HG02610 (cell line): ENCODE measurements around the gene RHOG.
"Not testable (repeated sequence)": the region's sequence is repeated elsewhere in the genome, so short reads cannot be mapped to it uniquely, and the experiment has no call there.

Source experiments
- ATAC-seq: cut with Tn5 transposase; IDR thresholded peaks from one replicate; pipeline ENCODE4 v1.9.1; 2021; ENCODE audit warnings: mild to moderate bottlenecking, moderate library complexity; ENCODE audit not compliant: unreplicated experiment

The RHOG gene

DNA sequence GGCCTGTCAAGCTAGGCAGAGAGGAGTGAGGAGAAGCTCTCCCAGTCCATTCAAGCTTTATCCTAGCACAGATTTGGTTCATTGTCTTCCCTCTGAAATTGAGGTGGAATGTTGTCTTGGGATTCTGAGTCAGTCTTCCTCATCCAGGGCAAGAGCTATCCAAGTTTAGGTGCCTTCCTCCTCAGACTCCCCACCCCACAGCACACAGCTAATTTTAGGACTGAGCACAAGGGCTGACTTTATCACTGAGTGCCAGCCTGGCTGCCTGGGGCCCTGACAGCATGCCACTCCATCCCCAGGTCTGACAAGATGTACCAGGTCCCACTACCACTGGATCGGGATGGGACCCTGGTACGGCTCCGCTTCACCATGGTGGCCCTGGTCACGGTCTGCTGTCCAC, 29.8 kb downstream of the RHOG start:
- ATAC-seq = no peak

DNA sequence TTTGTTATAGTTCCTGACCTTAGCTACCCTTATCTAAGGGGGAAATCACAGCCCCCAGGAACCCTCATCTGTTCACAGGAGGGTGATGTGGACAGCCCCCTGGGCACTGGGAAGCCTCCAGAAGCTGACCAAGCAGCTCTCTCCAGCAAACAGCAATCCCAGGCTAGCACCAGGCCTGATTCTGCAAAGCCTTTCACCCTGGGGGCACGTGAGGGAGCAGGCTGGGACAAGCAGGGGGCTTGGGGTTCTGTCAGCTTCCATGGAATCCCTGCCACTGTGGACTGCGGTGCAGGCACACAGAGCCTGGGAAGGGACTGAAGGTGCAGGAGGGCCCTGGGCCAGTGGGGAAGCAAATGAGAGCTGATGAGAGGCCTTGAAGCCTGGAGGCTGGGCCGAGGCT, 30.3 kb downstream of the RHOG start:
- no peak for ATAC-seq

DNA sequence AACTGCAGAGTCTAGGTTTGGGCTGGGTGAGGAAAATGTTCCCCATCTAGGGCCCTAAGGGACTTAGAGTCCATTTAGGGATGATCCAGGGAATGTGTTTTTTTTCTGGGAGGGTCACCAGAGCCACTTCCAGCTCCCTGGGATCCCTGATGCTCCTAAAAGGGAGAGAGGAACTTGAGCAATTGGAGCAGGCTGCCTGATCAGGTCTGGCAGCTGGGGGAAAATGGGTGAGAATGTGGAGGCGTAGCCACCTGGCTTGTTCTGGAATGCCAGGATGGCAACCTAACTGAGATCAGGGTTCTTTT, 31.2 kb downstream of the RHOG start:
- no peak for ATAC-seq

DNA sequence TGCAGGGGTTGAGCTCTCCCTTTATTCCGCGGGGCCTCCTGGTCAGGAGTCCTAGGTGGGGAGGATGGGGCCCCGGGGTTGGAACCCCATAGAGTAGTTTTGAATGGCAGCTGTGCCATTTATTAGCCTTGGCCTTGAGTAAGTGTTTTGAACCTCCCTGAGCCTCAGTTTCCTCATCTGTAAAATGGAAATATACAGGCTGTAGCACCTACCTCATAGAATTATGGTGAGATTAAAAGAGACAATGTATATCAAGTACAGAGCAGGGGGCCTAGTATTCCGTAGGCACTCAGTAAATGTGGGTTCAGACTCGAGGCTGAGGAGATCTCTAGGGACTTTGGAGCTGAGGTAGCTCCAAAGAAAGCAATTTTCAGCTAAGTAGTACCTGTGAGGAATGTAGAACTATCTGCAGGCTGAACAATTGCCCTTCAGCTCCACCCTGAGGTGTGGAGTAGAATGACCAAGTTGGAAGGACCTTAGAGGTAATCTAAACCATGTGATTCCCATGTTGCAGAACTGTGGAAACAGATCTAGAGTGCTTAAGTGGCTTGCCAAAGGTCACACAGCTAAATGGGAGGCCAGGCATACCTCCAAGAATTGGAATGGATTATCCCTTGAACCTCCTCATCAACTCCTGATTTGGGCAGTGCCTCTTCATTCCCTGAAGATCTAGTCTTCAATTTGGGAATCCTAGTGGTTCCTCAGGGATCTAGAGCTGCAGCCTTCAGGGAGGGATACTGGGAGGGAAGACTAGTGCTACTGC, 31.7 kb downstream of the RHOG start:
- peak; percentile 72 for ATAC-seq

DNA sequence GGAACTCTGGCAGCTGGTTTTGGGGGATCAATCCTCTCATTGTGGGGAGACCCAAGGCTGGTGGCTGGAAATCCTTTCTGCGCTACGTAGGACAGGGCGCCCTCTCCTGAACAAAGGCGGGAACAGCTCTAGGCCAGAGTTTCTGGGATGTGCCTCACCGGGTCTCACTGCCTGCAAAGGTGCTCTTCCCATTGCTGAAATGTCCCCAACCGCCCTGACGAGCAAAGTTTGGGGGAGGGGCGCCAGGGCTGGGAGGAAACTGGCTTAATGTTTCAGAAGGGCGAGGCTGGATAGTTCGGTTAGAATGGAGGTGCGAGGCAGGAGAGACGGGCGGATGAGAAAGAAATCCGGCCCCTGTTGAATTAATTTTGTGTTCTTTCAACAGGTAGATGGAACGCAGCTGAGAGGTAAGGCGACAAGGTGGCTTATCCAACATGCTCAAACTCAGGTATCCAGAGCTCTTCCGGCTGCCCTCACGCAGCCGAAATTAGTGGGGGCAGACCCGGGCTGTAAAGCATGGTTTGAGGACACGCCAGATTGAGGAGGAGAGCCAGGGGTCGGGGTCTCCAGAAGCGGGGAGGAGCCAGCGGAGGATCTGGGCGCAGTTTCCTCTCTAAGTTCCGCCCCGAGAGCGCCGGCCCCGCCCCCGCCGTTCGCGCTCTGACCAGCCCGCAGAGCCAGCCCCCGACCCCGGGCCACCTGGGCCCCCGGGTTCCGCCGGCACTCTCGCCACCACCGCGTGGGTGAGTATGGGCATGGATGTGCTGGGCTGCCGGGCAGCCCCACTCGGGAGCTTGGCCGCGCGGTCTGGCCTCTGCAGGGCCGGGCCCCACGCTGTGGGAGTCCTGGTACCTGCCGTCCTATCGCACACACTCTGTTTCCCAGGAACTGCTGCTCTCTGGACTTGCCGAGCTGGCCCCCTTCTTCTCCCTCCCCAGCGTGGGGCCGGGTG, 32.6 kb downstream of the RHOG start, which contains the start of gene PGAP2:
Gene PGAP2 (plus strand): TSS at position 652 of the 952 bp plus-strand sequence. CDS start 2,700 bp downstream, outside the sequence.
- peak; percentile 73 for ATAC-seq

DNA sequence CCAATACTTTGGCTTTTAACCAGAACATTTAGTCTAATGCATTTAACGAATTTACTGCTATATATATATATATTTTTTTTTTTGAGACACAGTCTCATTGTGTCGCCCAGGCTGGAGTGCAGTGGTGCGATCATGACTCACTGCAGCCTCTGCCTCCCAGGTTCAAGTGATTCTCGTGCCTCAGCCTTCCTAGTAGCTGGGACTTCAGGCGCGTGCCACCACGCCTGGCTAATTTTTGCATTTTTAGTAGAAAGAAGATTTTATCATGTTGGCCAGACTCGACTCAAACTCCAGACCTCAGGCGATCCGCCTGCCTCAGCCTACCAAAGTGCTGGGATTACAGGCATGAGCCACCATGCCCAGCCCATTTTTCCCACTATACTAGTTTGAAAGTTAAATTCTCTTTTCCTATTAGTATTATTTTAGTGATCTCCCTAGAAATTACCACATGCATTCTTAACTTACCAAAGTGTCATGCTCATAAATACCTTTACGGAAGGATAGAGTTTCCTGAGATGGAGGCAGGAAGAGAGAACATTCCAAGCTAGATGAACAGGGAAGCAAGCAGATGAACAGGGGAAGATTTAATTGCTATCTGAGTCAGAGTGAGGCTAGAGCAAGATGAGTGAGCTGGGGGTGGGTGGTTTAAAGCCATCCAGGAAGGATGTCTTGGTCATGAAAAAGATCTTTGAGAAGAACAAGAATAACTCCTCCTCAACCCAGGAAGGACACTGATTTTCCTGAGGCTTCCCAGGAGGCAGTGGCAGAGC, 36.8 kb downstream of the RHOG start:
- no peak for ATAC-seq

DNA sequence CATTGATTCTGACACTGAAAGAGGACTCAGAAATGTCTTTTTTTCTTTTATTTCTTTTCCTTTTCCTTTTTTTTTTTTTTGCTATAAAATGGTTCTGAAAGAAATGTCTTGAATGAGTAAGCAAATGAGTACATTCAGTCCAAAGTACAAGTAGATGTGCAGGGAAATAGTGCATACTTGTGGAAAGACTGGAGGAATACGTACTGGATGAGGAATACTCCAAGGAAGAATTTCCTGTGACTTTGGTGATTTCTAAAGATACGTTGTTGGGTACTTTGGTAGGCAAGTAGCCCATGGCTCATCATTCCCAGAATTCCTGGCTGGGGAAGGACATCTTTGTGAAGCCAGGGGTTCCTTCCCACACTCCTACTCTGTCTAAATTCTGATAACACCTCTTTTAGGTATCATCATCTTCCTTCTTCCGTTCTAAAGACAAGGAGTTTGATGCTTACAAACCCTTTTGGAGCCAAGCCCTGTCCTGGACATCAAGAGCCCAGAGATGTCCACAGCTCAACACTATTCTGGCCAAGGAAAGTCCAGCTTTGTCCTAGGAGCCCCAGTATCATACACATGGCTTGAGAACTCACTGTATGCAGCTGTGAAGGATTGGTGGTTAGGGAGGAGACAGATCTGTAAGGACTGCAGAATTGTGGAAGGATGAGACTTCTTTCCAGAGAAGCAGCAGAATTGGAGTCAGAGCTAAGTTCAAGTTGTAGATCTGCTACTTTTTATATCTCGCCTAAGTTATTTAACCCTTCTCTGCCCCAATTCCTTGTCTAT, 38.6 kb downstream of the RHOG start:
- ATAC-seq = no peak

DNA sequence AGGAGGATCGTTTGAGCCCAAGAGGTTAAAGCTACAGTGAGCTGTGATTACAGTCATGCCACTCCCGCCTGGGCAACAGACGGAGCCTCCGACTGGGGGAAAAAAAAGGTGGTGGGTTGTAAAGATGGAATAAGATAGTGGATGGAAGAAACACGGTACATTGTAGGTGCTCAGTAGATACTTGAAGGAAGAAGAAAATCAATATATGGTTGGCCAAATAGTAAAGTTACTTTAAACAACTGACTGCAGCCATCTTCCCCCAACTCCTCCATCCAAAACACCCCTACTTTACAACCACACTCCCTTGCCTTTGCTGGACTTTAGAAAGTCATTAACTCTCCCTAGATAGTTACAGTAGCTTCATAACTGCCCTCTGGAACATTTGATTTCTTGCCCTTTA, 40.9 kb downstream of the RHOG start:
- ATAC-seq = no peak

DNA sequence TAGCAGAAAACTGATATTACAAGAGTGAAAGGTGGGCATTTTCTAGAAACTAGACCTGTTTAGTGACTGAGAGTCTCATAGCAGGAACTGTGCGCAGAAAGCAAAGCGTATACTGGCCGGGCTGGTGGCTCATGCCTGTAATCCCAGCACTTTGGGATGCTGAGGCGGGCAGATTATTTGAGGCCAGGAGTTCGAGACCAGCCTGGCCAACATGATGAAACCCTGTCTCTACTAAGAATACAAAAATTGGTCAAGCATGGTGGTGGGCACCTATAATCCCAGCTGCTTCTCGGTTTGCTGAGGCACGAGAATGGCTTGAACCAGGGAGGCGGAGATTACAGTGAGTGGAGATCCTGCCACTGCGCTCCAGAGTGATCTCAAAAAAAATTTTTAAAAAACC, 41.6 kb downstream of the RHOG start:
- no peak for ATAC-seq

DNA sequence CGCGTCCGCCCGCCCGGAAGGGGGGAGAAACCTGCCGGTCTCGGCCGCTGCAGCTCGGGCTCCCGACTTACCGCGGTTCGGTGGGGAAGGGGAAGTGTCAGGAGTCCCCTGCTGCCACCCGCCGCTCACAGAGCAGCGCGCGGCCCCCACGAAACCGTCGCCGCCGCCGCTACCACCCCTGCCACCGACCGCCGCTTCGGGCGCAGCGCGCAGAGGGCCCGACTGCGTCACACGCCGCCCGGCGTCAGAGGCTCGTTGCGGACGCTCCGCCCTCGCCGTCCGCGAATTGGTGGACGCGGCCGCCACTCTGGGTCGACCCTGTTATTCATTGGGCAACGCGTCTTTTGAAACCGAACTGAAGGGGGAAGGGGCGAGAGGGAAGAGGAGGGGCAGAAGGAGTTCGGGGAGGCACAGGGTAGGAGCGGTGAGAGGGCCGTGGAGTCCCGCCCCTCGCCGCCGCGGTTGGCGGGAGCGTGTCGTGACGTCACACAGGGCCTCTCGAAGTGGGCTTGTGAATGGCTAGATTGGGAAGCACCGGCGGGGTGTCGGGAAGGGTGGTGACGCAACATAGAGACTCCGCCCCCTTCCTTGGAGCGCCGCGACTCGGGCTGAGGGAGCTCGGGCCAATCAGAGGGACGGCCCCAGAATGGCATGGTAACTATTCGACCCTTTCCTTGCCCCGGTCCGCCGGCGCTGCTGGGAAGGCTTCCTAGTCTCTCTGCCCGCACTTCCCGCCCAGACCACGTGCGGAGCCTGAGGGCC, 43.2 kb downstream of the RHOG start, which contains the start of gene NUP98:
Gene NUP98 (minus strand): TSS at position 226 of the 762 bp plus-strand sequence. CDS start 15,437 bp downstream, outside the sequence.
- peak; percentile 94 for ATAC-seq

DNA sequence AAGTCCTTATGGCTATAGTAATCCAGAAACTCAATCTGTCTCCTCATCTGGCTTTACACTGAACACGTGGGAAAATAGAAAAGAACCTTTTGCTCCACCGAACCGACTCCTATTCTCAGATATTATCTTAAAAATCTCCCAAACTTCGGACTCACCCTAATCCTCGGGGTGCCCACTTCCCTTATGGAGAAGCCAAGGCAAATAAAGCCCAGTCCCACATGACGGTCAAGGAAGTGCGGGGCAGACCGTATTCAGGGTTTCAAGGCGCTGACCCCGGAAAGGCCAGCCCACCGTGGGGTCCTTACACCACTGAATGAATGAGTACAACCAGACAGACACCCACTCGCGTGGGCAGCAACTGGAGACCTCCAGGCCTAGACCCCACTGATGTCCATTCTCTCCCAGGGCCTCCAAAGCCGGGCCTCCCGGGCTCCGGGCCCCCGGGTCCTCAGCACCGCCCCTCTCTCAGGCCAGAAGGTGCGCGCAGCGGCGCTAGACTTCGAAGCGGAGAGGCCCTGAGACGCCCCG, 43.9 kb downstream of the RHOG start:
- peak; percentile 31 for ATAC-seq

DNA sequence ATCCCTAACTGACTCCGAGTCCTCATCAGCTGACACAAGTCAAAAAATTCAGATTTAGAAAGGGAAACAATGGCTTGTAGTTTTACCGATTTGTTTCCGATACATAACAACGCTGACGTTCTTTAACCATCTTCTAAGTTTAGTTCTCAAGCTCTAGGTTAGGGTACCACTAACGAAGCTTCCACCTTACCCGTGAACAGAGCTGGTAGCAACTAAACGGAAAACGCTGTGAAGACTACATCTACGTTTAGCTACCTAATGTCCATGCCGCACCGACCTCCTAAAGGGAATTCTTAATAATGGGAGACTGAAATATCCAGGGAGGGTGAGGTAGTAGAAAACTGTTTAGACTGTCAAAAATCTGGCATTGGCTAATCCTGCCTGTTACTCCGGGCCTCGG, 44.4 kb downstream of the RHOG start:
- no peak for ATAC-seq

DNA sequence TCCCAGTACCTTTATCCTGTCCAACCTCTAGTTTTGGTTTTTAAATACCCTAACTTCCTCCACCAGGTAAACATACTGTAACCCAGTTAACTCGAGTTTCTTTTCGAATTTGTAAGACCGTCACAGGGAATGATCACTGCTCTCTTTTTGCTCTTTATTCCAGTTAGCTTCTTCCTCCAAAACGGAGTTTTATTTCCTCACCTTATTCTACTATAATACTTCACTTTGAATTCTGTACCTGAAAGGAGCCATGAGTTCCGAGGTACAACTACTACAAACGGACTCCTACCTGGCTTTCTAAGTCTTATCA, 44.8 kb downstream of the RHOG start:
- no peak for ATAC-seq

DNA sequence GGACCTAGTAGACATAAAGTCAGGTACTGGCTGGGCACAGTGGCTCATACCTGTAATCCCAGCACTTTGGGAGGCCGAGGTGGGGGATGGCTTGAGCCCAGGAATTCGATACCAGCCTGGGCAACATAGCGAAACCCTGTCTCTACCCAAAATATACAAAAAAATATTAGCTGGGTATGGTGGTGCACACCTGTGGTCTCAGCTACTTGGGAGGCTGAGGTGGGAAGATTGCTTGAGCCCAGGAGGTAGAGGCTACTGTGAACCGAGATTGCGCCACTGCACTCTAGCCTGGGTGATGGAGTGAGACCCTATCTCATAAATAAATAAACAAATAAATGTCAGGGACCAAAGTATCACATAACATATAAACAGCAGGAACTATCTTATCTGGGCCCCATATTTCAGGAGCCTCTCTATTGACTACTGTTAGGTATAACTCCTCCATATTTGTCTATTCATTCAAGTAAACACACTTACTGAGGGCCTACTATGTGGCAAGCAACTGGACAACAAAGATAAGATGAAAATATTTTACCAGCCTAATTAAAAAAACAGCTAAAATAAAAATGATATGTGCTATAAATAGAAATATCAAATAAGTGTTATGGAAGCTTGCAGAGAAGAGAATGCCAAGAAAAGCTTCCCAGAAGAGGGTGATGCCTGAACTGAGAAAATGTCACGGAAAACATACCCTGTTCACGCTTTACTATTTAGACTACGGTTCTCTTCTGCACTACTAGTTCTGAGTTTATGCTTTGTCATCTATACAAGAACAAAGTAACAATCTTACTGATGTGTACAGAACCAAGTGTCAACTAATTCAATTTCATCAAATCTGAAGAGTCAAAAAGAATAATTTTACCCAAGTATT, 45.4 kb downstream of the RHOG start:
- no peak for ATAC-seq

DNA sequence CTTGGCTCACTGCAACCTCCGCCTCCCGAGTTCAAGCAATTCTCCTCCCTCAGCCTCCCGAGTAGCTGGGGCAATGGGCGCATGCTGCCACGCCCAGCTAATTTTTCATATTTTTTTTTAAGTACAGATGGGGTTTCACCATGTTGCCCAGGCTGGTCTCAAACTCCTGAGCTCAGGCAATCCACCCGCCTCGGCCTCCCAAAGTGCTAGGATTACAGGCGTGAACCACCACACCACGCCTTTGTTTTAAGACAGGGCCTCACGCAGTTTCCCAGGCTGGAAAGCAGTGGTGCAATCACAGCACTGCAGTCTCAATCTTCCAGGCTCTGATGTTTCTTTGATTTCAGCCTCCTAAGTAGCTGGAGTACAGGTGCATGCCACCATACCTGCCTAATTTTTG, 46.4 kb downstream of the RHOG start:
- not testable (repeated sequence) for ATAC-seq

DNA sequence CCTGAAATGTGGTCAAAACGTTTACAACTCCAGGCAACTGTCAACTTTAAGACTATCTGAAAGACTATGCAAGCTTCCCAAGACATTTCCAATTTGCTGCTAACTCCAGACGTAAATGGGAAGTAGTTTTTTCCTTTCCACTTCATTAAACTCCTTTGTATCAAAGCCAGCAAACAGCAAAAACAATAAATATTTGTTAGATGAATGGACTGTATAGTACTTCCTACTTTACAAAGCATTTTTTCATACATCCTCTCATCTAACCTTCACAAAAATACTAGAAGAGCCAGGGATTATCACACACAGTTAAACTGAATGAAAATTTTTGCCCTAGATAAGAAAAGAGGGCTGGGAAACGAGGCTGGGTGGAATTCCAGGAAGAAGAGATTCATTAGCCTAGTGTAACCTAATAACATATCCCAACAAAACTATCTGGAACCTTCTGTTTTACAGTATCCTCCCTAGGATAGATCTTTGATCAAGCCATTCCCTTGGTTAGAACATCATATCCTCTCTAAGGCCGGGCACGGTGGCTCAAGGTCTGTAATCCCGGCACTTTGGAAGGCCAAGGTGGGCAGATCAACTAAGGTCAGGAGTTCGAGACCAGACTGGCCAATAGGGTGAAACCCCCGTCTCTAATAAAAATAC, 53.9 kb downstream of the RHOG start:
- ATAC-seq = no peak

DNA sequence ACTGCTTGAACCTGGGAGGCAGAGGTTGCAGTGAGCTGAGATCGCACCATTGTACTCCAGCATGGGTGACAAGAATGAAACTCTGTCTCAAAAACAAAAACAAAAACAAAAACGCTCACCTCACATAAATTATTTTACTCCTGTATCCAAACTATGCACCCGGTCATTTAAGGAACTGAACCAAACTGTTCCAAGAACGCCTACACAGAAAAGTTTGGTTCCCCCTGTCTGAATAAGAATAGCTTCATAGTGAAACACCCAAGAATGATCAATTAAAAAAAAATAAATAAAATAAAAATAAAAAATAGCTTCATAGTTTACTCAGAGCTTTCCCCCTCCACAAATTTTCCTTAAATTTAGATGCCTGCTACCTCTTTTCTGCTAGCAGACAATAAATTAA, 57.1 kb downstream of the RHOG start:
- ATAC-seq = no peak

DNA sequence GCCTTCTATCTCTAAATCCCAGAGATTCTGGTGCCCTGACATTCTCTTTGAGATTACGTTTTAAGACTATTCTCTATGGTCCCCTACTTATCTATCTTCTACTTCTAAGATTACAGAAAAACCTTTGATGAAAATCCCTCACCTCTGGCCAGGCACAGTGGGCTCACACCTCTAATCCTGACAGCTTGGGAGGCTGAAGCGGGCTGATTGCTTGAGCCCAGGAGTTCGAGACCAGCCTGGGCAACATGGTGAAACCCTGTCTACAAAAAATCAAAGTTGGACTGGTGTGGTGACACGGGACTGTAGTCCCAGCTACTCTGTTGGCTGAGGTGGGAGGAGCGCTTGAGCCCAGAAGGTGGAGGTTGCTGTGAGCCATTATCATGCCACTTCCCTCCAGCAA, 57.8 kb downstream of the RHOG start:
- no peak for ATAC-seq
